NCI-H510A (cell line): ENCODE data around the gene SLC39A12.

Source experiments
- DNase-seq: peaks from one replicate; lab custom pipeline; 2025; lab: John Stamatoyannopoulos, UW

Gene SLC39A12

DNA sequence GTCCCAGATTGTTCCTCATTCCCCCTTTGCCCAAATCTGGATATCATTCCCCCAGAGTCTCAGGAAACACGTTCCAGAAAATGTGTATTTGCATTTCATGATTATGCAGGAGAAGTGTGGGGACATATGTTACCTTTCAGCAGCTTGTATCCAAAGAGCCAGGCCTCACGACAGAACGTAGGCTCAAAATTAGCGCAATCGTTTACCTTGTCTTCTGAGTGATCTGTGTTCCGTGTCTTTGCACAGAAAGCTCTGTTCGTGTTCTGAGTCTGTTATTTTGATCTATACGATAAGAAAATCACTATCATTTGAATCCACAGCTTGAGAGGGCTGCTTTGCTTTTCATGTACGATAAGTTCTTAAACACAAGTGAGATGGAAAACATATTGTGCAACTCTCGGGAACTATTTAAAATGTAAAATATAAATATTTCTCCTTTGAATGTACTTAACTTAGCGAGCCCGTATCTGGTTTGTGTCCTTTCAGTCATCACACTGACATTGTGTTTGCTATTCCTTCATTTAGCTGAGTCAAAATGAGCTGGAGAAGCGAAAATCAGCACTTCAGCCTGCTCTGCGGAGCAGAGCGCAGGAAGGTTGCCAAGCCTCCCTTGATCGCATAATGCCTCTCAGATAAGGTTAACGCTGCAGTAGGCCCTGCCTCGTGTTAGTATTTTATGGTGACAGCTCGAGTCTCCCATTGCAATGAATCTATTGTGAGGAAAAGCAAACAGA is 108.3 kb downstream of the SLC39A12 start:
- DNase-seq: no peak

DNA sequence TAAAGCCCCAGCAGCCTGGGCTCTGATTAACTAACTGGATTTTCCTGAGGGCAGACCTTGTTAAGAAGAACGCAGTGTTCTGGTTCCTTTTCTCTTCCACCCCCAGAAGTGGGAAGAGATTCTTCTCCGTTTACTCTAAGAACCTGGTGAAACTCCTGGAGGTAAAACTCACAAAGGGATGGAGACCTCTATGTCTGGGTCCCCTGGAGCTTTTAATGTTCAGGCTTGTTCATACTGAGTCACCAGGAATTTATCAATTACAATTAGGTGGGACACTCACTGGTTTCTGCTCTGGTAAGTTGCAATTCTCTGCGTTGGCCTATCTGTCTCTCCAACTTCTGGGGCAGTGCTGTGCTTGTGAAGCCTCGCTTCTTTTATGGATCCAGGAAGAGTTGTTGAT is 115.2 kb downstream of the SLC39A12 start:
- DNase-seq: no peak

DNA sequence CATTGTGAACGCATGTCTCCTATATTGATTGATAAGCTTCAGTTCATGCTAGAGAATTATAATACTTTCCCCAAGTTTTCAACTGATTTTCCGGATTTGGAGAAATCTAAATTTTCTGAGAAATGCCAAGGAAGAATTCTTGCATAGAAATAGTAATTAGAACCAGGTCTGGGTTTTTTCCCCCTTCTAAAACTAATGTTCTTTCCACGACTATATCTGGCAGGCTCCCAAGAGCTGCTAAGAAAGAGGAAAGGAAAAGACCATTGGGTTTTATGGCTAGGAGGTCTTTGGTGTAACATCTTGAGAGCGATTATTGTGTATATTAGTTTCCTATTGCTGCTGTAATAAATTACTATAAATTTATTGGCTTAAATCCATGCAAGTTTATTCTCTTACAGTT is 116.7 kb downstream of the SLC39A12 start:
- no peak for DNase-seq

DNA sequence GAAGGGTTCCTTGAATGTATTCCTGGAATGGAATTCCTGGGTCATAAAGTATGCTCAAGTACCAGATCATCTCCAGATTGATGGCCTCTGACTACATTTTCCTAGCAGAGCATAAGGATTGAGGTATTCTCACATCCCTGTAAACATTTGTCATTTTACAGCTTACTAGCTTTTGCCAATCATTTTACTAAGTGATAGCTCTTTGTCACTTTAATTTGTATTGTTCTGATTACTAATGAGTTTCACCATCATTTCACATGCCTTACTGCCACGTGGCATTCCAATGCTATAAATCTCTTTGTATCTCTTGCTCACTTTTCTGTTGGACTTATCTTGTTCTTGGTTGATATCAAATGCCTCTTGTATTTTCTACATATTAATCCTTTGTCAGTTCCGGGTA is 119.9 kb downstream of the SLC39A12 start:
- no peak for DNase-seq

DNA sequence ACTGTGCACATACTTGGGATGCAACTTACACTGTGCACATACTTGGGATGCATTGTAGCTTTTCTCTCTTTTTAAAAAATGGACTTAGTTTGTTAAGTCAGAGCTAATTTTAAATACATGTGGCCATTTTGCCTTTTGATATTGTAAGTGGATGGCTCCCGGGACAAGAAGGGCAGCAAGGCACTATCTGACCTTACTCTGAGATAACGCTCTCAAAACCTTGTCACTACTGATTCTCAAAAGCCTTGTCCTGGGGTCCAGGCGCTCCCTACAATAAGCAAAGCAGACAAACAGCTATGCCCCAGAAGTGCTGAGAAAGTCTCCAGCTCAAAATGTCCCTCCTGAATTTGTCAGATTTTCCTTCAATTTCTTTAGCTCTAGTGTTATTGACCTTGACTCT is 121.6 kb downstream of the SLC39A12 start:
- DNase-seq: no peak

DNA sequence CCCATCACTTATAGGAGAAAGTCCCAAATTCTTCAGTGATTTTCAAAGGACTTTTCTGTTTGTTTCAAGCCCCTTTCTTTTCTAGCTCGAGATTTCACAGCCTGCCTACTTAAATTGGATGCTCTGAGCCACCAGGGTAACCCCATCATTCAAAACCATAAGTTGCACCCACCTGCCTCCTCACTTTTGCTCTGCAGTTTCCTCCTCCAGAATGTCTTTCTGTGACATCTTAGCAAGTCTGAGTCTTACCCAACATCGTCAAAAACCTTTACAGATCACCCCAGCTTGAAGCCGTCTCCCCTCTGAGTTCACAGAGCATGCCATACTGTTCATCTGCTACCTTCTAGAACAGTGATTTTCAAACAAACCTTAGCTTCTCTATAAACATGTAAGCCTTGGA is 124.2 kb downstream of the SLC39A12 start:
- DNase-seq: no peak

DNA sequence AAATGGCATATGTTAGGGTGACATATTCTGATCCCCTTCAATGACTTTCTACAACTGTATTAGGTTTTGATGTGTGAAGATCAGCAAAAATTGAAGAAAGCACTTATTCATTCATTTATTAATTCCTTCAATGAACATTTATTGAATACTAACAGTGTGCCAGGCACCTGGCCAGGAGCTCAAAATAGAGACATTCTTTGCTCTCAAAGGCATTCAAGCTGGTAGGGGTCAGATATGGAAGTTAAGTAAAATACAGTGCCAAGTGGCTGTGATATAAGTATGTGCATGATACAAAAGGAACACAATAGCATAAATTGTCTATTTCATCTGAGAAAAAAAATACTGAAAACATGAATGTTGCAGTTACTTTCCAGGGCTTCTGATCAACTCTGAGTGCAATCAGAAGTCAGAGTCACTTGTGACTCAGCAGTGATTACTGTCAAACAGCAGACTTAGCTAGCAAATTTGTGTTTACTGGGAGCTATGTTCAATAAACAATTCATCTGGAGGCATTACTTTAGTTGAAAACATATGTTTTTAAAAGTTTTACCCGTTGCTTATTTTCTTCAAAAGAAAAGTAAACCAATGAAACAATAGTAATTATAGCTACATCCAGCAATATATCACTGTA is 128.1 kb downstream of the SLC39A12 start:
- no peak for DNase-seq

DNA sequence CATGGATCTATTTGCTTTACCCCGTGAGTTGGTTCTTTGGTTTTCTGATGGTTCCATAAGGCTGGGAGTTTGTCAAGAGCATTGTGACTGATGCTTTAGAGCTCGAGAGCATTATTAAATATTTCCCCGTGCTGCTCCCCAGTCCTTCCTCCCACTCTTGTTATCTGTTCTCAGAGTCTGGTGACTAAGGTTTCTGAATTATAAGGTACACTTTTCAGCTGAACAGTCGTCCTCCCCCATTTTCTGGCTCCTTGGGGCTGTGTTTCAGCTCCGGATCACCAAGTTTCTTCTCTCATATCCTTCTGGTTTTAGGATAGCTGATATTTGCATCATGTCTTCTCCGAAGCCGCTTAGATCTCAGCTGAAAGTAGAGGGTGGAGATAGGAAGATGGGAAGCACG is 130.7 kb downstream of the SLC39A12 start:
- DNase-seq: no peak

DNA sequence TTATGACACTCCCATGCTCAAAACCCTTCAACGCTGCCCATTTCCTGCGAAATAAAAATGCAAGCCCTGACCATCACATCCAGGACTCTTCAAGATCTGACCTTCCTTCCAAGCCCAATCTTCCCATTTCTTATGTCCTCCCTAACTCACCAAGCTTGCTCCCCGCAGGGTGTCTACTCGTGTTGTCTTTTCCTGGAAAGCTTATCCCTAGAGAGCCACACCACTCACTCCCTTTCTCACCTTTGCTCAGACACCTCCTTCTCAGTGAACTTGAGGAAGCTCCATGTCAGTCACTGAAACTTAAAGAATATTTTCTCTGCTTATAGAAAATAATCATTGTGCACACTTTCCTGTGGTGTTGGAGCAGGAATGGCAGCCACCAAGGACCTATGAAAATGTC is 134.1 kb downstream of the SLC39A12 start:
- no peak for DNase-seq

DNA sequence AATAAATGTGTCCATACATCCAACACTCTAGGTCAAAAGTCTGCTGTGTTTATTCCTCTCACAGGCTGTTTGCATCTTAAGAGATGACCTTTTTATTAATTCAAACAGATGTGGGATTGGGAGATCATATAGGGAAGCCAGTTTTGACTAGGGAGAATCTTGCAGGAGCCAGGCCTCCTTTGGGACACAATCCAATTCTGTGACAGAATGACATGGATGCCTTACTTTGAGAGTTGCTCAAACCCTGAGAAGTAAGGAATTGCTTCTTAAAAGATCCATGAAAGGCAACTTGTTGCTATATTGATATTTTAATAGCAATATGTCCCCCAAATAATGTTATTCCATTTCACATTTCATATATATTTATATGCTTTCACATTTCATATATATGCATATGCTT is 135.0 kb downstream of the SLC39A12 start:
- DNase-seq: no peak

DNA sequence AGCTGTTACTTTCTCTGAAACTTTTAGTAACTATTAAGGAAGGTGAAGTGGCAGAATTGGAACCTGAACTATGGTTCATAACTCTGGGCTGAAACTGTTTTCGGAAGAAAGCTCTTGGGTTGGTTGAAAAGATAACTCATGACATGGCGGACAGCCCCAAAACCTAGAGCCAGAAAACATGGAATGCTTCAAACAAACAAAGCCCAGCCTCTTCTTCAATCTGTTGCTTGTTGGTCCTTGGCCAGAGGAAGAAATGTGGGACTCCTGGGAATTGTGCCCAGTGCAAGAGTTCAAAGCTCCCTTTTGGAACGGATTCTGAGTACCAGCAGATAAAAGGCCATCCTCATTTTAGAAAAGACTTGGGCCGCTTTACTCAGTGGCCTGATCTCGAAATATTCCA is 135.6 kb downstream of the SLC39A12 start:
- DNase-seq: no peak
